Hepatocyte (in vitro differentiated cells): ENCODE data around the gene TCAP. TPM values are rescaled to one million over a fixed set of nuclear protein-coding genes. Genes with fewer than 3 reads are reported as not detected.
A peak's percentile ranks its signal among the peaks of the same experiment; 100 is the strongest.

ENCODE experiments used
- DNase-seq: peaks from one replicate; pipeline ENCODE4 v3.0.0-alpha.2; 2016; ENCODE audit warnings: low spot score
- H2AFZ ChIP-seq: fragments of 200-600 bp; sonication (generic); 2 replicates; pipeline ENCODE4 v1.6.0; 2016; ENCODE audit warnings: antibody characterized with exemption, mild to moderate bottlenecking
- H3K27ac ChIP-seq: fragments of 200-600 bp; sonication (generic); 2 replicates; pipeline ENCODE4 v1.5.1; 2016; ENCODE audit warnings: mild to moderate bottlenecking
- H3K27me3 ChIP-seq: fragments of 200-600 bp; sonication (generic); 2 replicates; pipeline ENCODE4 v1.6.1; 2016
- H3K36me3 ChIP-seq: fragments of 200-600 bp; sonication (generic); replicated peaks from 2 replicates; pipeline ENCODE4 v1.5.1; 2016; ENCODE audit warnings: low read depth; ENCODE audit not compliant: insufficient read depth
- H3K4me1 ChIP-seq: fragments of 200-600 bp; sonication (generic); 2 replicates; pipeline ENCODE4 v1.5.1; 2016; ENCODE audit warnings: mild to moderate bottlenecking, moderate library complexity; ENCODE audit not compliant: insufficient read depth
- H3K4me2 ChIP-seq: fragments of 200-600 bp; sonication (generic); 2 replicates; pipeline ENCODE4 v1.6.0; 2016
- H3K4me3 ChIP-seq: fragments of 200-600 bp; sonication (generic); 2 replicates; pipeline ENCODE4 v1.5.1; 2016; ENCODE audit warnings: mild to moderate bottlenecking
- H3K79me2 ChIP-seq: fragments of 200-600 bp; sonication (generic); 2 replicates; pipeline ENCODE4 v1.6.0; 2017; ENCODE audit warnings: mild to moderate bottlenecking
- H3K9me2 ChIP-seq: fragments of 200-600 bp; sonication (generic); replicated peaks from 2 replicates; pipeline ENCODE4 v1.6.0; 2017; ENCODE audit warnings: mild to moderate bottlenecking; ENCODE audit not compliant: insufficient read depth
- H3K9me3 ChIP-seq: fragments of 200-600 bp; sonication (generic); 2 replicates; pipeline ENCODE4 v1.5.1; 2016; ENCODE audit warnings: low read depth, mild to moderate bottlenecking
- H4K20me1 ChIP-seq: fragments of 200-600 bp; sonication (generic); 2 replicates; pipeline ENCODE4 v1.6.0; 2016; ENCODE audit warnings: mild to moderate bottlenecking; ENCODE audit not compliant: insufficient read depth, poor library complexity, severe bottlenecking
- EZH2 ChIP-seq: fragments of 200-600 bp; sonication (generic); IDR thresholded peaks from 2 replicates; pipeline ENCODE4 v1.6.1; 2016; ENCODE audit warnings: antibody characterized with exemption, mild to moderate bottlenecking, borderline replicate concordance
- EZH2phosphoT487 ChIP-seq: fragments of 200-600 bp; sonication (generic); IDR thresholded peaks from one replicate; pipeline ENCODE4 v1.6.1; 2018; ENCODE audit warnings: antibody characterized with exemption, mild to moderate bottlenecking, low read depth, moderate library complexity; ENCODE audit not compliant: unreplicated experiment, severe bottlenecking
- WGBS: methylation state at CpG from one replicate; pipeline ENCODE4 v1.1.6; 2016; ENCODE audit warnings: low lambda C conversion rate; ENCODE audit errors: missing lambda C conversion rate; 5-methylcytosine and 5-hydroxymethylcytosine counted together
- polyA plus RNA-seq: library from polyadenylated mRNA; unstranded; fragments of >200 nt; fragmentation: Nextera tagmentation; extraction: Ambion mirVana; gene quantifications from 2 replicates; pipeline ENCODE4 v1.2.1, GENCODE V29; 2016
- total RNA-seq: library from RNA; depleted of rRNA; stranded (reverse); fragments of >200 nt; gene quantifications from 2 replicates; pipeline ENCODE4 v1.2.3, GENCODE V29; 2014
- TF ChIP-seq, protein P1 (sequence below): fragments of 200-600 bp; sonication (generic); IDR thresholded peaks from 2 replicates; pipeline ENCODE4 v1.5.1; 2016; ENCODE audit warnings: antibody characterized with exemption, mild to moderate bottlenecking; ENCODE audit not compliant: poor library complexity

TCAP gene
- total and polyA plus RNA-seq, 2 experiments from 2014 or later = 0.64 to 0.90 TPM

DNA sequence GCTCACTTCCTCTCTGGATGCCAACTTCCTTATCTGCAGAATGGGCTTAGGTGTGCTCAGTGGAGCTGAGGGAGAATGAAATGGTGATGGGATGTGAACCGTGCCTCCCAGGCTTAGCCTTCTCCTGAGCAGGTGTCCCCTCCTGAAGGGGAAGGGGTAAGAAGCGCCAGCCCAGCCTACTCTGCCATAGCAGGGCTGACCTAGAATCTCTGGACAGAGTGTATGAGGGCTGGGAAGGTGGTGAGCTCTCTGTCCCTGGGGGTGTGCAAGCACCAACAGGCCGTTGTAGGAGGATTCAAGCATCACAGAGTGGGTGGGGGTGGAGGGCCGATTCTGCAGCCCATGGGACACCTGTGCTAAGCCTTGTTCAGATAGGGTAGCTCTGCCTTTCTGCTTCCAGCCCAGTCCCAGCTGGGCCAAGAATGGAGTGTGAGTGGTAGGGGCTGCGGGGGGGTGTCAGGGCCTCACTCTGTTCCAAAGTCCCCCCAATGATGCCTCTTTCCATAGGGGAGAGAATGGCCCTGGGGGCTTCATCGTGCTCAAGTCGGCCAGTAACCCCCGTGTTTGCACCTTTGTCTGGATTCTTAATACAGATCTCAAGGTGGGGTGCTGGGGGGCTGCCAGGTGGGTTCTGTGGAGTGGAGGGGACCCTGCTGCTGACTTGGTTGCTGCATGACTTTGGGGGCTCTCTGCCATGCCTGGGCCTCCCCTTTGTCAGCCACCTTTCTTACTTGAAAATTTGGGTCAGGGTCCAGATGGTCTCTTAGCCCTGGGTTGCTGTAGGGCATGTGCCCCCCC is 3.2 kb upstream of the TCAP start:
- Histone ChIP-seq H3K27me3 (peaks cover 3% of the 10 kb centered on the region), H3K4me1 (peaks cover 34% of the 10 kb centered on the region), H3K4me3 (no peak overlapping the region), H3K36me3 (no peaks in the 10 kb centered on the region), H3K9me3 (no peaks in the 10 kb centered on the region), H3K9me2 (no peaks in the 10 kb centered on the region), H3K27ac (no peak overlapping the region), H3K4me2 (no peak overlapping the region), H4K20me1 (no peaks in the 10 kb centered on the region), H3K79me2 (no peaks in the 10 kb centered on the region), H2AFZ (no peak overlapping the region)
- DNase-seq = no peak
- WGBS = 85% methylated on average over 8 of the region's 8 CpGs
- TF ChIP-seq, protein P1, sequence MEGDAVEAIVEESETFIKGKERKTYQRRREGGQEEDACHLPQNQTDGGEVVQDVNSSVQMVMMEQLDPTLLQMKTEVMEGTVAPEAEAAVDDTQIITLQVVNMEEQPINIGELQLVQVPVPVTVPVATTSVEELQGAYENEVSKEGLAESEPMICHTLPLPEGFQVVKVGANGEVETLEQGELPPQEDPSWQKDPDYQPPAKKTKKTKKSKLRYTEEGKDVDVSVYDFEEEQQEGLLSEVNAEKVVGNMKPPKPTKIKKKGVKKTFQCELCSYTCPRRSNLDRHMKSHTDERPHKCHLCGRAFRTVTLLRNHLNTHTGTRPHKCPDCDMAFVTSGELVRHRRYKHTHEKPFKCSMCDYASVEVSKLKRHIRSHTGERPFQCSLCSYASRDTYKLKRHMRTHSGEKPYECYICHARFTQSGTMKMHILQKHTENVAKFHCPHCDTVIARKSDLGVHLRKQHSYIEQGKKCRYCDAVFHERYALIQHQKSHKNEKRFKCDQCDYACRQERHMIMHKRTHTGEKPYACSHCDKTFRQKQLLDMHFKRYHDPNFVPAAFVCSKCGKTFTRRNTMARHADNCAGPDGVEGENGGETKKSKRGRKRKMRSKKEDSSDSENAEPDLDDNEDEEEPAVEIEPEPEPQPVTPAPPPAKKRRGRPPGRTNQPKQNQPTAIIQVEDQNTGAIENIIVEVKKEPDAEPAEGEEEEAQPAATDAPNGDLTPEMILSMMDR = no peak
- no peak for TF ChIP-seq EZH2
- no peak for TF ChIP-seq EZH2phosphoT487

GRCh38 chr17:39662551-39663339 is 2.4 kb upstream of the TCAP start:
- Histone ChIP-seq H3K27ac (no peak overlapping the region), H3K4me3 (no peak overlapping the region), H2AFZ (no peak overlapping the region), H3K4me2 (peak overlapping the region; percentile 51), H3K4me1 (peaks cover 40% of the 10 kb centered on the region), H4K20me1 (no peaks in the 10 kb centered on the region), H3K9me2 (no peaks in the 10 kb centered on the region), H3K27me3 (peaks cover 3% of the 10 kb centered on the region), H3K36me3 (no peaks in the 10 kb centered on the region), H3K9me3 (no peaks in the 10 kb centered on the region), H3K79me2 (no peaks in the 10 kb centered on the region)
- WGBS = 90% methylated on average over 22 of the region's 22 CpGs
- TF ChIP-seq, protein P1 = no peak
- DNase-seq = no peak

DNA sequence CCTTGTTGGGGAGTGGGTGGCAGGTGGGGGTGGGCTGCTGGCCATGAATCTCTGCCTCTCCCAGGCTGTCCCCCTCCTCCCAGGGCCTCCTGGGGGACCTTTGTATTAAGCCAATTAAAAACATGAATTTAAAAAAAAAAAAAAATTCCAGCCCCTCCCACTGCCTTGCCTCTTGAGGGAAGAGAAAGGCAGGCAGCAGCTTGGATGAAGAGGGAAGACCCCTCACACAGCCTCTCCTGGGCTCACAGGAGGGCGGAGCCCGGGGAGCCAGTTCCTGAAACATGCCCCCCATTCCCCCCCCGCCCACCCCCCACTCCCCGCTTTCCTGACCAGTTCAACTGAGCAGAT is 1.8 kb upstream of the TCAP start:
- H3K27me3 ChIP-seq = peaks cover 3% of the 10 kb centered on the region
- 70% methylated on average over 3 of the region's 4 CpGs for WGBS
- H3K9me2 ChIP-seq = no peaks in the 10 kb centered on the region
- H3K9me3 ChIP-seq = no peaks in the 10 kb centered on the region
- DNase-seq = no peak
- no peaks in the 10 kb centered on the region for H3K79me2 ChIP-seq
- no peaks in the 10 kb centered on the region for H3K36me3 ChIP-seq
- H2AFZ ChIP-seq = no peak overlapping the region
- peak overlapping the region; percentile 51 for H3K4me2 ChIP-seq
- H3K4me3 ChIP-seq = no peak overlapping the region
- no peaks in the 10 kb centered on the region for H4K20me1 ChIP-seq
- TF ChIP-seq EZH2phosphoT487 (no peak), EZH2 (no peak)
- TF ChIP-seq, protein P1 = no peak
- H3K4me1 ChIP-seq = peaks cover 46% of the 10 kb centered on the region
- H3K27ac ChIP-seq = no peak overlapping the region
